GM23338 (cell line): Measurements from ENCODE around the gene TMBIM6. TPM values are rescaled to one million over a fixed set of nuclear protein-coding genes. Genes with fewer than 3 reads are reported as not detected.
A peak's percentile ranks its signal among the peaks of the same experiment; 100 is the strongest.

ENCODE experiments used
- ATAC-seq: fragments of 200-7000 bp; cut with Tn5 transposase; 3 replicates; pipeline ENCODE4 v1.9.1; 2020
- DNase-seq: peaks from one replicate; pipeline ENCODE4 v3.0.0-alpha.2; 2015; ENCODE audit warnings: low spot score
- H2AFZ ChIP-seq: fragments of 200-600 bp; sonication (generic); 2 replicates; pipeline ENCODE4 v1.8.0; 2016; ENCODE audit warnings: antibody characterized with exemption, mild to moderate bottlenecking, moderate library complexity
- H3F3A ChIP-seq: fragments of 200-600 bp; sonication (generic); replicated peaks from 2 replicates; pipeline ENCODE4 v1.8.0; 2017; ENCODE audit warnings: antibody characterized with exemption, mixed run types, low read depth
- H3K27ac ChIP-seq: fragments of 200-600 bp; sonication (generic); 2 replicates; pipeline ENCODE4 v1.6.1; 2016; ENCODE audit warnings: low read depth
- H3K27me3 ChIP-seq: fragments of 200-600 bp; sonication (generic); 2 replicates; pipeline ENCODE4 v1.8.0; 2016; ENCODE audit warnings: mild to moderate bottlenecking, mixed run types, moderate library complexity; ENCODE audit not compliant: insufficient read depth
- H3K36me3 ChIP-seq: fragments of 200-600 bp; sonication (generic); 2 replicates; pipeline ENCODE4 v1.8.0; 2016; ENCODE audit warnings: mild to moderate bottlenecking; ENCODE audit not compliant: insufficient read depth
- H3K4me1 ChIP-seq: fragments of 200-600 bp; sonication (generic); 2 replicates; pipeline ENCODE4 v1.8.0; 2016; ENCODE audit warnings: mild to moderate bottlenecking, moderate library complexity; ENCODE audit not compliant: insufficient read depth
- H3K4me2 ChIP-seq: fragments of 200-600 bp; sonication (generic); 2 replicates; pipeline ENCODE4 v1.7.1; 2017; ENCODE audit warnings: mixed run types
- H3K4me3 ChIP-seq: fragments of 200-600 bp; sonication (generic); 2 replicates; pipeline ENCODE4 v1.6.1; 2016; ENCODE audit warnings: mixed run types
- H3K79me2 ChIP-seq: fragments of 200-600 bp; sonication (generic); replicated peaks from 2 replicates; pipeline ENCODE4 v1.8.0; 2017; ENCODE audit warnings: mild to moderate bottlenecking; ENCODE audit not compliant: insufficient read depth
- H3K9me2 ChIP-seq: fragments of 200-600 bp; sonication (generic); 2 replicates; pipeline ENCODE4 v1.8.0; 2017; ENCODE audit not compliant: insufficient read depth
- H4K20me1 ChIP-seq: fragments of 200-600 bp; sonication (generic); replicated peaks from 2 replicates; pipeline ENCODE4 v1.8.0; 2017; ENCODE audit warnings: mild to moderate bottlenecking; ENCODE audit not compliant: insufficient read depth
- H3K27ac Mint-ChIP-seq: 2 replicates; pipeline ENCODE4 v1.8.0; 2020; ENCODE audit warnings: inconsistent platforms, mild to moderate bottlenecking, moderate library complexity, mixed read lengths
- H3K27me3 Mint-ChIP-seq: 3 replicates; pipeline ENCODE4 v1.8.0; 2022; ENCODE audit warnings: low read depth, mild to moderate bottlenecking, moderate library complexity, mixed read lengths, inconsistent platforms; ENCODE audit not compliant: insufficient read depth, poor library complexity
- H3K36me3 Mint-ChIP-seq: 3 replicates; pipeline ENCODE4 v1.8.0; 2021; ENCODE audit warnings: low read depth, mild to moderate bottlenecking, inconsistent platforms, moderate library complexity, mixed read lengths
- H3K4me1 Mint-ChIP-seq: 3 replicates; pipeline ENCODE4 v1.8.0; 2020; ENCODE audit warnings: mild to moderate bottlenecking, inconsistent platforms, mixed read lengths
- H3K4me3 Mint-ChIP-seq: 3 replicates; pipeline ENCODE4 v1.8.0; 2021; ENCODE audit warnings: moderate library complexity, mild to moderate bottlenecking, inconsistent platforms, mixed read lengths
- H3K9me3 Mint-ChIP-seq: 3 replicates; pipeline ENCODE4 v1.8.0; 2020; ENCODE audit warnings: moderate library complexity, mild to moderate bottlenecking, inconsistent platforms, mixed read lengths
- CREB1 ChIP-seq: fragments of 250-450 bp; sonication (Bioruptor Pico); IDR thresholded peaks from 2 replicates; pipeline ENCODE4 v1.5.0; 2020; ENCODE audit warnings: low read depth, mild to moderate bottlenecking, moderate library complexity
- ETS1 ChIP-seq: IDR thresholded peaks from 2 replicates; pipeline ENCODE4 v1.6.1; 2016; ENCODE audit warnings: antibody characterized with exemption
- EZH2 ChIP-seq: fragments of 200-600 bp; sonication (generic); IDR thresholded peaks from one replicate; pipeline ENCODE4 v1.8.0; 2017; ENCODE audit warnings: antibody characterized with exemption, mild to moderate bottlenecking, low read depth; ENCODE audit not compliant: unreplicated experiment
- EZH2phosphoT487 ChIP-seq: fragments of 200-600 bp; sonication (generic); IDR thresholded peaks from one replicate; pipeline ENCODE4 v1.8.1; 2018; ENCODE audit warnings: antibody characterized with exemption; ENCODE audit not compliant: unreplicated experiment
- NANOG ChIP-seq: IDR thresholded peaks from 2 replicates; pipeline ENCODE4 v1.6.1; 2016; ENCODE audit warnings: antibody characterized with exemption, borderline replicate concordance
- ZNF114 ChIP-seq: fragments of 250-450 bp; sonication (Bioruptor Pico); IDR thresholded peaks from 2 replicates; pipeline ENCODE4 v1.5.0; 2020; ENCODE audit warnings: mild to moderate bottlenecking, moderate library complexity
- polyA plus RNA-seq: library from polyadenylated mRNA; unstranded; fragments of >200 nt; fragmentation: Nextera tagmentation; extraction: Ambion mirVana; gene quantifications from 2 replicates; pipeline ENCODE4 v1.2.1, GENCODE V29; 2016
- total RNA-seq: library from RNA; depleted of rRNA; stranded (reverse); fragments of >200 nt; shearing (Covaris generic); gene quantifications from 2 replicates; pipeline ENCODE4 v1.2.3, GENCODE V29; 2014
- TF ChIP-seq, protein P1 (sequence below): fragments of 250-450 bp; sonication (Bioruptor Pico); IDR thresholded peaks from 2 replicates; pipeline ENCODE4 v1.5.0; 2020; ENCODE audit warnings: mild to moderate bottlenecking, moderate library complexity

TMBIM6 gene
- total and polyA plus RNA-seq, 2 experiments from 2014 or later: 245 to 349 TPM

DNA sequence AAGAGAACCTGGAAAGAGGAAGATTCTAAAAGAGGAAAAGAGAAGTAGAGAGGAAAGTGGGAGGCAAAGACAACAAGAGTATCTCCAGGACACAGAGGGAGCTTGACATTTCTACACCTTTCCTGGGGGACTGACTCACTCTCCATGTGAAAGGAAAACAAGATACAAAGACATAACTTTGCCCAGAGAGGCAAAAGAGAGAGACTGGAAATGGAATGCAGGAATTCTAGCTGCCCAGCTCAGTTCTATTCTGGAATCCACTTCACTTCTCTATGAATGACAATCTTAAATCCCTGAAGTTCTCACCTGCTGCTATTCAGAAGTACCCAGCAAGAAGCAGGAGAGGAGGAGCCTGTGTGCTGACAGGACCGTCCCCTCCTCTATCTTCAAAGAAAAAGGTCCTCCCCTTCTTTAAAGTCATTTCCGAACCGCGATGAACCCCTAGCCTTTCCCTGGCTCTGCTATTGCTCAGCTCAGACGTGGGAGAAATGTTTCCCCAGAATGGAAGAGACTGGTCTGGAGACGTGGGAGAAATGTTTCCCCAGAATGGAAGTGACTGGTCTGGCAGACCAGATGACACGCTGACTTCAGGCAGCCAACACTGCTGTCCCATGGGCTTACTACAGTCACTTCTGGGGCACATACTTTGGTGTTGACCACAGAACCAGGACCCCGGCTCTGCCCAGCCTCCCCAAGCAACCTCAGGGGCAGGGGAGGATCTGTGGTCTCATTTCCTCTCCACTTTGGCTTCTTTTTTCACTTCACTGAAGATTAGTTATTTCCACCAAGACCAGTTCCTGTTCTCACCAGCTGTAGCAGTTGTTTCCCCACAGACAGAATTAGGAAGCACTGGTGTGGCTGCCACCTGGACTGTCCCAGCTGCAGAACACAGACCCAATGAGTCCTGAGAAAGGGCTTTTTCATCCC is 42.5 kb upstream of the TMBIM6 start:
- peak overlapping the region; percentile 94 for H3K27ac ChIP-seq
- H3K27me3 ChIP-seq: no peaks in the 10 kb centered on the region
- H3K27me3 Mint-ChIP-seq: peaks cover 6% of the 10 kb centered on the region
- peak; percentile 96 for DNase-seq
- peak overlapping the region; percentile 63 for H3K4me3 Mint-ChIP-seq
- H3K4me1 Mint-ChIP-seq: peaks cover 65% of the 10 kb centered on the region
- no peak overlapping the region for H2AFZ ChIP-seq
- 0 out of 2 replicates have a peak, but pooled peaks cover 1% of the 10 kb centered on the region for H4K20me1 ChIP-seq
- peak overlapping the region; percentile 93 for H3K27ac Mint-ChIP-seq
- H3K4me2 ChIP-seq: peak overlapping the region; percentile 59
- H3K36me3 Mint-ChIP-seq: peaks cover 4% of the 10 kb centered on the region; the same call in 2 of the 3 replicates
- H3K4me3 ChIP-seq: peak overlapping the region; percentile 34
- no peaks in the 10 kb centered on the region for H3K9me3 Mint-ChIP-seq
- no peak for TF ChIP-seq EZH2phosphoT487
- no peak for TF ChIP-seq ETS1
- TF ChIP-seq, protein P1, sequence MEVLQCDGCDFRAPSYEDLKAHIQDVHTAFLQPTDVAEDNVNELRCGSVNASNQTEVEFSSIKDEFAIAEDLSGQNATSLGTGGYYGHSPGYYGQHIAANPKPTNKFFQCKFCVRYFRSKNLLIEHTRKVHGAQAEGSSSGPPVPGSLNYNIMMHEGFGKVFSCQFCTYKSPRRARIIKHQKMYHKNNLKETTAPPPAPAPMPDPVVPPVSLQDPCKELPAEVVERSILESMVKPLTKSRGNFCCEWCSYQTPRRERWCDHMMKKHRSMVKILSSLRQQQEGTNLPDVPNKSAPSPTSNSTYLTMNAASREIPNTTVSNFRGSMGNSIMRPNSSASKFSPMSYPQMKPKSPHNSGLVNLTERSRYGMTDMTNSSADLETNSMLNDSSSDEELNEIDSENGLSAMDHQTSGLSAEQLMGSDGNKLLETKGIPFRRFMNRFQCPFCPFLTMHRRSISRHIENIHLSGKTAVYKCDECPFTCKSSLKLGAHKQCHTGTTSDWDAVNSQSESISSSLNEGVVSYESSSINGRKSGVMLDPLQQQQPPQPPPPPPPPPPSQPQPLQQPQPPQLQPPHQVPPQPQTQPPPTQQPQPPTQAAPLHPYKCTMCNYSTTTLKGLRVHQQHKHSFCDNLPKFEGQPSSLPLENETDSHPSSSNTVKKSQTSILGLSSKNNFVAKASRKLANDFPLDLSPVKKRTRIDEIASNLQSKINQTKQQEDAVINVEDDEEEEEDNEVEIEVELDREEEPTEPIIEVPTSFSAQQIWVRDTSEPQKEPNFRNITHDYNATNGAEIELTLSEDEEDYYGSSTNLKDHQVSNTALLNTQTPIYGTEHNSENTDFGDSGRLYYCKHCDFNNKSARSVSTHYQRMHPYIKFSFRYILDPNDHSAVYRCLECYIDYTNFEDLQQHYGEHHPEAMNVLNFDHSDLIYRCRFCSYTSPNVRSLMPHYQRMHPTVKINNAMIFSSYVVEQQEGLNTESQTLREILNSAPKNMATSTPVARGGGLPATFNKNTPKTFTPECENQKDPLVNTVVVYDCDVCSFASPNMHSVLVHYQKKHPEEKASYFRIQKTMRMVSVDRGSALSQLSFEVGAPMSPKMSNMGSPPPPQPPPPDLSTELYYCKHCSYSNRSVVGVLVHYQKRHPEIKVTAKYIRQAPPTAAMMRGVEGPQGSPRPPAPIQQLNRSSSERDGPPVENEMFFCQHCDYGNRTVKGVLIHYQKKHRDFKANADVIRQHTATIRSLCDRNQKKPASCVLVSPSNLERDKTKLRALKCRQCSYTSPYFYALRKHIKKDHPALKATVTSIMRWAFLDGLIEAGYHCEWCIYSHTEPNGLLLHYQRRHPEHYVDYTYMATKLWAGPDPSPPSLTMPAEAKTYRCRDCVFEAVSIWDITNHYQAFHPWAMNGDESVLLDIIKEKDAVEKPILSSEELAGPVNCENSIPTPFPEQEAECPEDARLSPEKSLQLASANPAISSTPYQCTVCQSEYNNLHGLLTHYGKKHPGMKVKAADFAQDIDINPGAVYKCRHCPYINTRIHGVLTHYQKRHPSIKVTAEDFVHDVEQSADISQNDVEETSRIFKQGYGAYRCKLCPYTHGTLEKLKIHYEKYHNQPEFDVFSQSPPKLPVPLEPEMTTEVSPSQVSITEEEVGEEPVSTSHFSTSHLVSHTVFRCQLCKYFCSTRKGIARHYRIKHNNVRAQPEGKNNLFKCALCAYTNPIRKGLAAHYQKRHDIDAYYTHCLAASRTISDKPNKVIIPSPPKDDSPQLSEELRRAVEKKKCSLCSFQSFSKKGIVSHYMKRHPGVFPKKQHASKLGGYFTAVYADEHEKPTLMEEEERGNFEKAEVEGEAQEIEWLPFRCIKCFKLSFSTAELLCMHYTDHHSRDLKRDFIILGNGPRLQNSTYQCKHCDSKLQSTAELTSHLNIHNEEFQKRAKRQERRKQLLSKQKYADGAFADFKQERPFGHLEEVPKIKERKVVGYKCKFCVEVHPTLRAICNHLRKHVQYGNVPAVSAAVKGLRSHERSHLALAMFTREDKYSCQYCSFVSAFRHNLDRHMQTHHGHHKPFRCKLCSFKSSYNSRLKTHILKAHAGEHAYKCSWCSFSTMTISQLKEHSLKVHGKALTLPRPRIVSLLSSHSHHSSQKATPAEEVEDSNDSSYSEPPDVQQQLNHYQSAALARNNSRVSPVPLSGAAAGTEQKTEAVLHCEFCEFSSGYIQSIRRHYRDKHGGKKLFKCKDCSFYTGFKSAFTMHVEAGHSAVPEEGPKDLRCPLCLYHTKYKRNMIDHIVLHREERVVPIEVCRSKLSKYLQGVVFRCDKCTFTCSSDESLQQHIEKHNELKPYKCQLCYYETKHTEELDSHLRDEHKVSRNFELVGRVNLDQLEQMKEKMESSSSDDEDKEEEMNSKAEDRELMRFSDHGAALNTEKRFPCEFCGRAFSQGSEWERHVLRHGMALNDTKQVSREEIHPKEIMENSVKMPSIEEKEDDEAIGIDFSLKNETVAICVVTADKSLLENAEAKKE: 0 out of 2 replicates have a peak, but pooled peaks have one; percentile 12
- no peak for TF ChIP-seq EZH2
- TF ChIP-seq CREB1 (CRISPR knock-in tag): 0 out of 2 replicates have a peak, but pooled peaks have one; percentile 14
- no peak for TF ChIP-seq ZNF114
- peak; percentile 62; the same call in 1 of the 2 replicates for TF ChIP-seq NANOG
- H3F3A ChIP-seq: 0 out of 2 replicates have a peak, but pooled peaks cover 3% of the 10 kb centered on the region
- H3K4me1 ChIP-seq: peaks cover 69% of the 10 kb centered on the region
- H3K79me2 ChIP-seq: peaks cover 83% of the 10 kb centered on the region
- H3K9me2 ChIP-seq: no peaks in the 10 kb centered on the region
- no peaks in the 10 kb centered on the region for H3K36me3 ChIP-seq
- ATAC-seq: peak; percentile 89
